Gastroesophageal sphincter (tissue), 4 donors: ENCODE results near the gene SNX1. TPM values are rescaled to one million over a fixed set of nuclear protein-coding genes. Genes with fewer than 3 reads are reported as not detected.

ENCODE experiments used
- ATAC-seq: fragments of 150-250 bp; one replicate; pipeline ENCODE4 v1.9.1; 2016; ENCODE audit warnings: mild to moderate bottlenecking, moderate library complexity
- H3K27ac ChIP-seq, 4 donors: fragments of 200-600 bp; sonication (generic) in 3 of 4; 1 replicate in 3 of 4; 2 replicates in 1 of 4; pipeline ENCODE4 v1.5.1; 2016 to 2019
- H3K27me3 ChIP-seq: fragments of 200-600 bp; sonication (generic); one replicate; pipeline ENCODE4 v1.5.1; 2019
- H3K36me3 ChIP-seq, 2 donors: fragments of 200-600 bp; sonication (generic); one replicate each; pipeline ENCODE4 v1.5.1; 2019; ENCODE audit warnings: control low read depth in 1 of 2
- H3K4me1 ChIP-seq, 3 donors: fragments of 200-600 bp; sonication (generic); 1 replicate in 2 of 3; 2 replicates in 1 of 3; pipeline ENCODE4 v1.5.1; 2016 to 2019; ENCODE audit warnings: control low read depth in 2 of 3
- H3K4me3 ChIP-seq, 2 donors: fragments of 200-600 bp; sonication (generic); one replicate each; pipeline ENCODE4 v1.5.1; 2019; ENCODE audit warnings: mild to moderate bottlenecking in 1 of 2, moderate library complexity in 1 of 2
- H3K9me3 ChIP-seq, 3 donors: fragments of 200-600 bp; sonication (generic); one replicate each; pipeline ENCODE4 v1.5.1; 2017 to 2019; ENCODE audit warnings: control low read depth in 2 of 3
- CTCF ChIP-seq, 4 experiments: fragments of 200-600 bp in 2 of 4; fragments of 450-650 bp in 2 of 4; sonication (generic) in 1 of 4; IDR thresholded peaks; one replicate each; pipeline ENCODE4 v1.5.1; 2017 to 2019; ENCODE audit warnings: antibody characterized with exemption in 4 of 4, mild to moderate bottlenecking in 2 of 4, moderate library complexity in 2 of 4
- EP300 ChIP-seq: sonication (generic); formaldehyde crosslinking; IDR thresholded peaks from one replicate; pipeline ENCODE4 v1.6.1; 2017; ENCODE audit warnings: antibody characterized with exemption, mild to moderate bottlenecking
- POLR2A ChIP-seq, 2 donors: fragments of 450-650 bp; IDR thresholded peaks; one replicate each; pipeline ENCODE4 v1.6.1; 2017; ENCODE audit warnings: antibody characterized with exemption in 2 of 2, mild to moderate bottlenecking in 2 of 2, moderate library complexity in 1 of 2
- POLR2AphosphoS5 ChIP-seq: sonication (generic); formaldehyde crosslinking; IDR thresholded peaks from one replicate; pipeline ENCODE4 v1.6.1; 2017; ENCODE audit warnings: antibody characterized with exemption
- WGBS, 2 donors: methylation state at CpG; one replicate each; pipeline ENCODE4 v1.1.5; 2018; ENCODE audit warnings: low coverage in 1 of 2; 5-methylcytosine and 5-hydroxymethylcytosine counted together
- total RNA-seq, 4 donors: library from RNA; depleted of rRNA; stranded (reverse); fragments of >200 nt; gene quantifications; one replicate each; pipeline ENCODE4 v1.1.0, GENCODE V29; 2016

The SNX1 gene
- total RNA-seq, 4 donors from 2014 or later, result 67.9 to 103 (median 87.8) TPM

DNA sequence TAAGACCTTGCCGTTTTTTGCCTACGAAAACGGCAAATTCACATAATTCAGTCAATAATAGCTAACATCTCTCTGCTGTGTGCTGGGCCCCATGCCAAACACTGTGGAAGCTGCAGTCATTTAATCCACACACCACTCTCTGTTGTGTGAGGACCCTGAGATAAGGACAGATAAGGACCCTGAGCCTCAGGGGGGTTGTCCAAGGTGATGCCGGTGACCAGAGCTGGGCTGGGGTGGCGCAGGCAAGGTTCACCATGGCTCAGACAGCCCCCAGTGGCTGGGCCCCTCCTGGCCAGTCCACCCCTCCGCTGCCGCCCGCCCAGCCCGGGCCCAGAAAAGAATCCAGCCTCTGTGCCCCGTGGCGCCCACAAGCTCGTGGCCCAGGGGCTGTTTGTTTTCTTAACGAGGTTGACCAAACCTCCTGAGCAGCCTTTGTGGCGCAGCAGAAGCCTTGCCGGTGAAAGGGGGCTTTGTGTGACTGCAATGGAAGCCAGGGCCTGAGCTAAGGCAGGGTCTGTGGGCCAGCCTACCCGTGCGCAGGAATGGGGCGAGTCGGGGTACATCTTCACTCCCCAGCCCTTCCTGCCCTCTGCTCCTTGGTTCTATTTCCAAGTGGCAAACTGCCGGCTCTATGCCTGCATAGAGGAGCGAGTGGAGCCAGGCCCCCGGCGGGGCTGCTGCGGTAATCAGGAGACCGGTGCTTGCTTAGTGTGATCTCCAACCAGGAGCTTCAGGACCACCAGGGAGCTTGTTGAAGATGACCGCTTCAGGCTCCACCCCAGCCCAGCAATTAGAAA, 51.3 kb downstream of the SNX1 start:
- no peak overlapping the region for H3K27ac ChIP-seq
- 37% methylated on average over 3 of the region's 26 CpGs; no CpG with 5 or more reads in 1 of the 2 donors for WGBS, 2 donors
- ATAC-seq, result no peak
- no peak for TF ChIP-seq POLR2AphosphoS5
- no peak for TF ChIP-seq POLR2A (IDR thresholded peaks at IDR 0.05)
- H3K9me3 ChIP-seq, result no peaks in the 10 kb centered on the region
- H3K4me3 ChIP-seq, result no peak overlapping the region
- peaks cover 17% of the 10 kb centered on the region for H3K27me3 ChIP-seq
- peaks cover 0 to 45% of the 10 kb centered on the region in 2 donors for H3K36me3 ChIP-seq
- peaks cover 0 to 12% (median 10%) of the 10 kb centered on the region in 3 donors for H3K4me1 ChIP-seq

DNA sequence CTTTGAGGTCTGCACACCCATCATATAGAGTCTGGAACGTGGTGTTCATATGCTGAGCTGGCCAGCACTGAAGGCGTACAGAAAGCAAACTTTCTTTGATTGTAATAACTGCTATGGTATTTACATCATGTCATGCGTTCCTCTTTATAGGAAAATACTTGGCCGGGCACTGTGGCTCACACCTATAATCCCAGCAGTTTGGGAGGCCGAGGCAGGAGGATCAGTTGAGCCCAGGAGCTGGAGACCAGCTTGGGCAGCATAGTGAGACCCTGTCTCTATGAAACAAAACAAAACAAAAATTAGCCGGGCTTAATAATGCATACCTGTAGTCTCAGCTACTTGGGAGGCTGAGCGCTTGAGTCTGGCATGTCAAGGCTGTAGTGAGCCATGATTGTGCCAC, 52.4 kb downstream of the SNX1 start:
- H3K27me3 ChIP-seq, result peaks cover 27% of the 10 kb centered on the region
- 72 to 88% methylated on average over 6 of the region's 7 CpGs for WGBS, 2 donors
- no peak for ATAC-seq
- H3K27ac ChIP-seq, result no peak overlapping the region
- H3K4me1 ChIP-seq, result peaks cover 0 to 23% (median 19%) of the 10 kb centered on the region in 3 donors
- H3K9me3 ChIP-seq, result no peaks in the 10 kb centered on the region
- H3K36me3 ChIP-seq, result peaks cover 0 to 34% of the 10 kb centered on the region in 2 donors
- TF ChIP-seq POLR2A (IDR thresholded peaks at IDR 0.05) (no peak), POLR2AphosphoS5 (no peak), CTCF (IDR thresholded peaks at IDR 0.05) (no peak), EP300 (no peak)
- no peak overlapping the region for H3K4me3 ChIP-seq

DNA sequence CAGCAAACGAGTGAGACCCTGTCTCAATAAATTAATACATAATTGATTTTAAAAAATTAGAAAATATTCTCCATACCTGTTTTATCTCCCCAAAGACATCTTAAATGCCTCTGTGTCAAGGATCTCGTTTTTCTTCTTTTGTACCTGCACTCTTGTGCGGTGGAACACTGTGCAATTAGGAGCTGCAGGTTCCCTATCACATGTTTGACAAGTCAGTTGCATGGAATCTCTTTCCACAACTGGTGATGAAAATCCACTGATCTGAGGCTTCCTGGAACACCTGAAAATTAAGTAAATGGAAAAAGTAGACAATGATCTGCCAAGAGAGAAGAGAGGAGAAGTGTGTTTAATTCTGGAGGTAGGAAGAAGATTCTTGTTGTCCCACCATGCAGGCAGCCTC, 52.8 kb downstream of the SNX1 start:
- Histone ChIP-seq H3K27ac (no peak overlapping the region), H3K27me3 (peaks cover 30% of the 10 kb centered on the region), H3K4me1 (peaks cover 0 to 27% (median 22%) of the 10 kb centered on the region in 3 donors), H3K4me3 (no peak overlapping the region), H3K9me3 (no peaks in the 10 kb centered on the region), H3K36me3 (peaks cover 0 to 30% of the 10 kb centered on the region in 2 donors)
- TF ChIP-seq POLR2A (IDR thresholded peaks at IDR 0.05), result no peak
- TF ChIP-seq POLR2AphosphoS5, result no peak
- no peak for TF ChIP-seq CTCF (IDR thresholded peaks at IDR 0.05)
- TF ChIP-seq EP300, result no peak
- no peak for ATAC-seq
- 55 to 67% methylated on average over 2 to 3 of the region's 3 CpGs for WGBS, 2 donors

DNA sequence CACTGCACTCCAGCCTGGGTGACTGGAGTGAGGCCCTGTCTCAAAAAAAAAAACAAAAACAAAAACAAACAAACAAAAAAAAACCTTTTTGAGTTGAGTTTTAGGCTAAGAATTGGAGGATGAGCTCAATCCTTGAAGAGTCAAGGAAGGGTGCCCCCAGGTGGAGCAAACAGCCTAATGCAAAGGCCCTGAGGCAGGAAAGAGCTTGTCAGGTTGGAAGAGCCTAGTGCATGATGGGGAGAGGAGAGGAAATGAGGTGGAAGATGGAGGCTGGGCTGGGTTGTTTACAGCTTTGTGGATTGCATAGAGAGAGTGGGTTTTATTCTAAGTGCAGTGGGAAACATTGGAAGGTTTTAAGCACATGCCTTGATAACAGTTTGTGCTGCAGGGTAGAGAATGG, 53.6 kb downstream of the SNX1 start:
- Histone ChIP-seq H3K4me3 (no peak overlapping the region), H3K36me3 (peaks cover 0 to 29% of the 10 kb centered on the region in 2 donors), H3K27ac (no peak overlapping the region), H3K4me1 (peaks cover 0 to 34% (median 22%) of the 10 kb centered on the region in 3 donors), H3K9me3 (no peaks in the 10 kb centered on the region), H3K27me3 (peaks cover 30% of the 10 kb centered on the region)
- no peak for ATAC-seq
- TF ChIP-seq POLR2AphosphoS5, result no peak
- TF ChIP-seq EP300, result no peak
- TF ChIP-seq POLR2A (IDR thresholded peaks at IDR 0.05), result no peak
- no peak for TF ChIP-seq CTCF (IDR thresholded peaks at IDR 0.05)

GRCh38 chr15:64149893-64150578, 54.3 kb downstream of the SNX1 start:
- H3K27me3 ChIP-seq, result peaks cover 30% of the 10 kb centered on the region
- no peak for ATAC-seq
- TF ChIP-seq EP300, result no peak
- no peak for TF ChIP-seq CTCF (IDR thresholded peaks at IDR 0.05)
- no peak for TF ChIP-seq POLR2AphosphoS5
- no peak for TF ChIP-seq POLR2A (IDR thresholded peaks at IDR 0.05)
- WGBS, 2 donors, result 60 to 72% methylated on average over 2 of the region's 9 CpGs
- H3K4me1 ChIP-seq, result peaks cover 0 to 36% (median 22%) of the 10 kb centered on the region in 3 donors
- H3K27ac ChIP-seq, result no peak overlapping the region
- no peaks in the 10 kb centered on the region for H3K9me3 ChIP-seq
- no peak overlapping the region for H3K4me3 ChIP-seq
- peaks cover 0 to 27% of the 10 kb centered on the region in 2 donors for H3K36me3 ChIP-seq
